GM20000 (cell line): ENCODE measurements around the gene NET1.

Experiments used
- DNase-seq: peaks from one replicate; pipeline ENCODE4 v3.0.0; 2012; ENCODE audit warnings: low spot score
- CTCF ChIP-seq: IDR thresholded peaks from 2 replicates; pipeline ENCODE4 v1.5.1; 2012; ENCODE audit warnings: mild to moderate bottlenecking, control low read depth; ENCODE audit errors: extremely low read depth, missing control alignments

NET1 gene

GRCh38 chr10:5418584-5418983 is 6.2 kb downstream of the NET1 start:
- DNase-seq = no peak
- TF ChIP-seq CTCF = no peak

- TF ChIP-seq CTCF = no peak
- no peak for DNase-seq
These were observed 7.2 kb downstream of the NET1 start for GRCh38 chr10:5419466-5420094.

GRCh38 chr10:5423771-5424170 is 11.4 kb downstream of the NET1 start:
- no peak for TF ChIP-seq CTCF
- no peak for DNase-seq

GRCh38 chr10:5424751-5425150 is 12.4 kb downstream of the NET1 start:
- no peak for TF ChIP-seq CTCF
- no peak for DNase-seq

GRCh38 chr10:5428133-5428532 is 15.8 kb downstream of the NET1 start:
- DNase-seq = no peak
- TF ChIP-seq CTCF = no peak

- TF ChIP-seq CTCF = no peak
- DNase-seq = no peak
These were observed 20.8 kb downstream of the NET1 start for GRCh38 chr10:5433182-5433581.

- no peak for TF ChIP-seq CTCF
These were observed 21.8 kb downstream of the NET1 start for GRCh38 chr10:5434017-5434753.

More at GRCh38 chr10:5434017-5434753, 21.8 kb downstream of the NET1 start:
- DNase-seq = no peak
